ENCODE results near the gene CFAP20DC. TPM values are rescaled to one million over a fixed set of nuclear protein-coding genes. Genes with fewer than 3 reads are reported as not detected.

The CFAP20DC gene
- polyA plus RNA-seq, 2 of the 4 experiments (the other 2 are of a cell fraction) = 2.5 to 6.0 TPM

- FAIRE-seq (no peak), ATAC-seq (no peak), DNase-seq (ENCODE audit: low read depth in 1 of 2, low spot score in 1 of 2) (no peak)
- CTCF ChIA-PET = no interaction called here
- 36% methylated on average over 1 of the region's 1 CpG for WGBS (ENCODE audit: missing lambda C conversion rate)
- H3K4me1 ChIP-seq = no peaks in the 10 kb centered on the region
- H3K9me3 ChIP-seq = no peaks in the 10 kb centered on the region
- TF ChIP-seq NR3C1 (IDR thresholded peaks at IDR 0.05) (no peak), BHLHE40 (IDR thresholded peaks at IDR 0.05; ENCODE audit: low read depth, low read length) (no peak), JUN (IDR thresholded peaks at IDR 0.05) (no peak), KDM5A (IDR thresholded peaks at IDR 0.05) (no peak), FOSL2 (IDR thresholded peaks at IDR 0.05) (no peak), FOSL2 (CRISPR knock-in tag; IDR thresholded peaks at IDR 0.05) (no peak), RCOR1 (IDR thresholded peaks at IDR 0.05; ENCODE audit: low read depth, low read length) (no peak), POLR2AphosphoS2 (conservative IDR thresholded peaks at IDR 0.05; ENCODE audit: low read length) (no peak), KDM1A (IDR thresholded peaks at IDR 0.05; ENCODE audit: low read depth) (no peak), NFE2L2 (conservative IDR thresholded peaks at IDR 0.05; ENCODE audit: low read length) (no peak), PHF8 (IDR thresholded peaks at IDR 0.05; ENCODE audit: borderline replicate concordance, low read depth) (no peak)
- TF ChIP-seq, protein P1, sequence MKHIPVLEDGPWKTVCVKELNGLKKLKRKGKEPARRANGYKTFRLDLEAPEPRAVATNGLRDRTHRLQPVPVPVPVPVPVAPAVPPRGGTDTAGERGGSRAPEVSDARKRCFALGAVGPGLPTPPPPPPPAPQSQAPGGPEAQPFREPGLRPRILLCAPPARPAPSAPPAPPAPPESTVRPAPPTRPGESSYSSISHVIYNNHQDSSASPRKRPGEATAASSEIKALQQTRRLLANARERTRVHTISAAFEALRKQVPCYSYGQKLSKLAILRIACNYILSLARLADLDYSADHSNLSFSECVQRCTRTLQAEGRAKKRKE (CRISPR knock-in tag; IDR thresholded peaks at IDR 0.05; ENCODE audit: low read depth) = no peak
- TF ChIP-seq, protein P2, sequence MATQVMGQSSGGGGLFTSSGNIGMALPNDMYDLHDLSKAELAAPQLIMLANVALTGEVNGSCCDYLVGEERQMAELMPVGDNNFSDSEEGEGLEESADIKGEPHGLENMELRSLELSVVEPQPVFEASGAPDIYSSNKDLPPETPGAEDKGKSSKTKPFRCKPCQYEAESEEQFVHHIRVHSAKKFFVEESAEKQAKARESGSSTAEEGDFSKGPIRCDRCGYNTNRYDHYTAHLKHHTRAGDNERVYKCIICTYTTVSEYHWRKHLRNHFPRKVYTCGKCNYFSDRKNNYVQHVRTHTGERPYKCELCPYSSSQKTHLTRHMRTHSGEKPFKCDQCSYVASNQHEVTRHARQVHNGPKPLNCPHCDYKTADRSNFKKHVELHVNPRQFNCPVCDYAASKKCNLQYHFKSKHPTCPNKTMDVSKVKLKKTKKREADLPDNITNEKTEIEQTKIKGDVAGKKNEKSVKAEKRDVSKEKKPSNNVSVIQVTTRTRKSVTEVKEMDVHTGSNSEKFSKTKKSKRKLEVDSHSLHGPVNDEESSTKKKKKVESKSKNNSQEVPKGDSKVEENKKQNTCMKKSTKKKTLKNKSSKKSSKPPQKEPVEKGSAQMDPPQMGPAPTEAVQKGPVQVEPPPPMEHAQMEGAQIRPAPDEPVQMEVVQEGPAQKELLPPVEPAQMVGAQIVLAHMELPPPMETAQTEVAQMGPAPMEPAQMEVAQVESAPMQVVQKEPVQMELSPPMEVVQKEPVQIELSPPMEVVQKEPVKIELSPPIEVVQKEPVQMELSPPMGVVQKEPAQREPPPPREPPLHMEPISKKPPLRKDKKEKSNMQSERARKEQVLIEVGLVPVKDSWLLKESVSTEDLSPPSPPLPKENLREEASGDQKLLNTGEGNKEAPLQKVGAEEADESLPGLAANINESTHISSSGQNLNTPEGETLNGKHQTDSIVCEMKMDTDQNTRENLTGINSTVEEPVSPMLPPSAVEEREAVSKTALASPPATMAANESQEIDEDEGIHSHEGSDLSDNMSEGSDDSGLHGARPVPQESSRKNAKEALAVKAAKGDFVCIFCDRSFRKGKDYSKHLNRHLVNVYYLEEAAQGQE (IDR thresholded peaks at IDR 0.05) = no peak
- TF ChIP-seq, protein P3, sequence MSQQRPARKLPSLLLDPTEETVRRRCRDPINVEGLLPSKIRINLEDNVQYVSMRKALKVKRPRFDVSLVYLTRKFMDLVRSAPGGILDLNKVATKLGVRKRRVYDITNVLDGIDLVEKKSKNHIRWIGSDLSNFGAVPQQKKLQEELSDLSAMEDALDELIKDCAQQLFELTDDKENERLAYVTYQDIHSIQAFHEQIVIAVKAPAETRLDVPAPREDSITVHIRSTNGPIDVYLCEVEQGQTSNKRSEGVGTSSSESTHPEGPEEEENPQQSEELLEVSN (IDR thresholded peaks at IDR 0.05; ENCODE audit: borderline replicate concordance, low read depth) = no peak
- H3K27ac ChIP-seq = no peak overlapping the region
- POLR2A ChIA-PET = no interaction called here
- H3K4me2 ChIP-seq = no peak overlapping the region
- H3K4me3 ChIP-seq = no peak overlapping the region
These were observed 125.2 kb downstream of the CFAP20DC start for GRCh38 chr3:58924578-58924977.

- no peak for DNase-seq (ENCODE audit: low read depth in 1 of 2, low spot score in 1 of 2)
- Histone ChIP-seq H3K4me1 (no peaks in the 10 kb centered on the region), H3K4me2 (no peak overlapping the region), H3K27ac (no peak overlapping the region), H3K4me3 (no peak overlapping the region), H3K9me3 (no peaks in the 10 kb centered on the region)
- TF ChIP-seq USF2 (IDR thresholded peaks at IDR 0.05) (no peak), HDAC2 (IDR thresholded peaks at IDR 0.05) (no peak), CBX2 (IDR thresholded peaks at IDR 0.05; ENCODE audit: borderline replicate concordance, low read depth) (no peak), KDM1A (IDR thresholded peaks at IDR 0.05; ENCODE audit: low read depth) (no peak), CHD2 (IDR thresholded peaks at IDR 0.05; ENCODE audit: low read length, partially characterized antibody) (no peak), ZNF302 (CRISPR knock-in tag; IDR thresholded peaks at IDR 0.05) (no peak), GATA3 (IDR thresholded peaks at IDR 0.05; ENCODE audit: borderline replicate concordance) (no peak), RFX5 (IDR thresholded peaks at IDR 0.05) (no peak), SMC3 (IDR thresholded peaks at IDR 0.05) (no peak), SREBF2 (IDR thresholded peaks at IDR 0.05) (no peak), EHF (CRISPR knock-in tag; IDR thresholded peaks at IDR 0.05) (no peak), HOXA7 (CRISPR knock-in tag; IDR thresholded peaks at IDR 0.05) (no peak), EHMT2 (IDR thresholded peaks at IDR 0.05; ENCODE audit: low read depth) (no peak), RNF2 (IDR thresholded peaks at IDR 0.05; ENCODE audit: borderline replicate concordance, low read depth) (no peak), NFE2L2 (conservative IDR thresholded peaks at IDR 0.05; ENCODE audit: low read length) (no peak), JUNB (IDR thresholded peaks at IDR 0.05) (no peak), KDM5A (IDR thresholded peaks at IDR 0.05) (no peak)
- TF ChIP-seq, protein P4, sequence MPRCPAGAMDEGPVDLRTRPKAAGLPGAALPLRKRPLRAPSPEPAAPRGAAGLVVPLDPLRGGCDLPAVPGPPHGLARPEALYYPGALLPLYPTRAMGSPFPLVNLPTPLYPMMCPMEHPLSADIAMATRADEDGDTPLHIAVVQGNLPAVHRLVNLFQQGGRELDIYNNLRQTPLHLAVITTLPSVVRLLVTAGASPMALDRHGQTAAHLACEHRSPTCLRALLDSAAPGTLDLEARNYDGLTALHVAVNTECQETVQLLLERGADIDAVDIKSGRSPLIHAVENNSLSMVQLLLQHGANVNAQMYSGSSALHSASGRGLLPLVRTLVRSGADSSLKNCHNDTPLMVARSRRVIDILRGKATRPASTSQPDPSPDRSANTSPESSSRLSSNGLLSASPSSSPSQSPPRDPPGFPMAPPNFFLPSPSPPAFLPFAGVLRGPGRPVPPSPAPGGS (IDR thresholded peaks at IDR 0.05) = no peak
- TF ChIP-seq, protein P5, sequence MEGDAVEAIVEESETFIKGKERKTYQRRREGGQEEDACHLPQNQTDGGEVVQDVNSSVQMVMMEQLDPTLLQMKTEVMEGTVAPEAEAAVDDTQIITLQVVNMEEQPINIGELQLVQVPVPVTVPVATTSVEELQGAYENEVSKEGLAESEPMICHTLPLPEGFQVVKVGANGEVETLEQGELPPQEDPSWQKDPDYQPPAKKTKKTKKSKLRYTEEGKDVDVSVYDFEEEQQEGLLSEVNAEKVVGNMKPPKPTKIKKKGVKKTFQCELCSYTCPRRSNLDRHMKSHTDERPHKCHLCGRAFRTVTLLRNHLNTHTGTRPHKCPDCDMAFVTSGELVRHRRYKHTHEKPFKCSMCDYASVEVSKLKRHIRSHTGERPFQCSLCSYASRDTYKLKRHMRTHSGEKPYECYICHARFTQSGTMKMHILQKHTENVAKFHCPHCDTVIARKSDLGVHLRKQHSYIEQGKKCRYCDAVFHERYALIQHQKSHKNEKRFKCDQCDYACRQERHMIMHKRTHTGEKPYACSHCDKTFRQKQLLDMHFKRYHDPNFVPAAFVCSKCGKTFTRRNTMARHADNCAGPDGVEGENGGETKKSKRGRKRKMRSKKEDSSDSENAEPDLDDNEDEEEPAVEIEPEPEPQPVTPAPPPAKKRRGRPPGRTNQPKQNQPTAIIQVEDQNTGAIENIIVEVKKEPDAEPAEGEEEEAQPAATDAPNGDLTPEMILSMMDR (IDR thresholded peaks at IDR 0.05) = no peak
- TF ChIP-seq, protein P6, sequence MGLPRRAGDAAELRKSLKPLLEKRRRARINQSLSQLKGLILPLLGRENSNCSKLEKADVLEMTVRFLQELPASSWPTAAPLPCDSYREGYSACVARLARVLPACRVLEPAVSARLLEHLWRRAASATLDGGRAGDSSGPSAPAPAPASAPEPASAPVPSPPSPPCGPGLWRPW (IDR thresholded peaks at IDR 0.05) = no peak
- WGBS (ENCODE audit: missing lambda C conversion rate) = 11% methylated on average over 1 of the region's 1 CpG
- ChIA-PET CTCF (no interaction called here), POLR2A (no interaction called here)
- FAIRE-seq = no peak
- no peak for ATAC-seq
These were observed 149.4 kb downstream of the CFAP20DC start for GRCh38 chr3:58900386-58900785.

All from A549 (cell line).